ENCODE results near the gene USF3.

DNA sequence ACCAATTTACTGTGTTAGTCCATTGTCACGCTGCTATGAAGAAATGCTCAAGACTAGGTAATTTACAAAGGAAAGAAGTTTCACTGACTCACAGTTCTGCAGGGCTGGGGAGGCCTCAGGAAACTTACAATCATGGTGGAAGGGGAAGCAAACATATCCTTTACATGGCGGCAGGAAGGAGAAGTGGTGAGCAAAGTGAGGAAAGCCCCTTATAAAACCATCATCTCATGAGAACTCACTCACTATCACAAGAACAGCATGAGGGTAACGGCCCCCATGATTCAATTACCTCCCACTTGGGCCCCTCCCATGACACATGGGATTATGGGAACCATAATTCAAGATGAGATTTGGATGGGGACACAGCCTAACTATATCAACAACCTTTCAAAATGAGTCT is 20.2 kb downstream of the USF3 start:
- TF ChIP-seq POLR2AphosphoS5 (IDR thresholded peaks at IDR 0.05; ENCODE audit: low read depth, low read length) (no peak), TAF1 (IDR thresholded peaks at IDR 0.05; ENCODE audit: borderline replicate concordance, low read depth, low read length) (no peak), POLR2A (IDR thresholded peaks at IDR 0.05; ENCODE audit: low read depth, low read length) (no peak)

Measured in GM12892 (cell line).